A549 (cell line): ENCODE results near the gene NFE2L3. TPM values are rescaled to one million over a fixed set of nuclear protein-coding genes. Genes with fewer than 3 reads are reported as not detected.

Experiments
- ATAC-seq, 2 experiments: fragments of 200-7000 bp in 1 of 2; fragments of >200 bp in 1 of 2; cut with Nextera tagmentation in 1 of 2; cut with Tn5 transposase in 1 of 2; 3 replicates each; pipeline versions ENCODE4 v1.8.0 to v1.9.1; 2018 to 2020; ENCODE audit warnings: mild to moderate bottlenecking in 1 of 2, moderate library complexity in 1 of 2
- CTCF ChIA-PET: fragments of 300-600 bp; sonication (Branson Sonifier 250); formaldehyde crosslinking; extraction: SDS; loops from one replicate; lab custom pipeline; 2021; ENCODE audit warnings: antibody characterized with exemption, inconsistent platforms; lab: Yijun Ruan, JAX
- POLR2A ChIA-PET: fragments of 350-600 bp; formaldehyde crosslinking; extraction: SDS; loops from one replicate; lab custom pipeline; 2021; ENCODE audit warnings: antibody characterized with exemption, inconsistent platforms; lab: Yijun Ruan, JAX
- DNase-seq, 2 experiments: peaks; one replicate each; pipeline versions ENCODE4 v3.0.0 to v3.0.0-alpha.2; 2011 to 2016; ENCODE audit warnings: low read depth in 1 of 2, low spot score in 1 of 2
- FAIRE-seq: peaks from 2 replicates; lab custom pipeline; 2011; peaks lifted over from hg19 to GRCh38; lab: Jason Lieb, UNC
- H3K27ac ChIP-seq, 2 experiments: fragments of >200 bp; sonication (Bioruptor Twin); formaldehyde crosslinking; 3 replicates each; pipeline ENCODE4 v1.5.1; 2016 to 2017
- H3K4me1 ChIP-seq: fragments of >200 bp; sonication (Bioruptor Twin); formaldehyde crosslinking; 3 replicates; pipeline ENCODE4 v1.6.1; 2016
- H3K4me2 ChIP-seq: fragments of >200 bp; sonication (Bioruptor Twin); formaldehyde crosslinking; 3 replicates; pipeline ENCODE4 v1.6.1; 2016
- H3K4me3 ChIP-seq: fragments of >200 bp; sonication (Bioruptor Twin); formaldehyde crosslinking; 3 replicates; pipeline ENCODE4 v1.5.1; 2016
- H3K9me3 ChIP-seq: fragments of >200 bp; sonication (Bioruptor Twin); formaldehyde crosslinking; 3 replicates; pipeline ENCODE4 v1.6.1; 2016
- ATOH8 ChIP-seq: fragments of 250-450 bp; sonication (Bioruptor Pico); IDR thresholded peaks from 2 replicates; pipeline ENCODE4 v1.5.0; 2020; ENCODE audit warnings: low read depth, mild to moderate bottlenecking, moderate library complexity
- BCL3 ChIP-seq: fragments of >200 bp; sonication (Bioruptor Twin); formaldehyde crosslinking; IDR thresholded peaks from 3 replicates; pipeline ENCODE4 v1.6.1; 2016
- CBX8 ChIP-seq: fragments of 200-600 bp; sonication (generic); IDR thresholded peaks from 2 replicates; pipeline ENCODE4 v1.6.1; 2016
- CHD2 ChIP-seq: fragments of 150-350 bp; IDR thresholded peaks from 2 replicates; pipeline ENCODE4 v1.6.1; 2014; ENCODE audit warnings: low read length; ENCODE audit not compliant: partially characterized antibody
- CTCF ChIP-seq: fragments of >200 bp; sonication (Bioruptor Twin); formaldehyde crosslinking; IDR thresholded peaks from 3 replicates; pipeline ENCODE4 v1.5.1; 2016
- E2F6 ChIP-seq: IDR thresholded peaks from 2 replicates; pipeline ENCODE4 v1.6.1; 2012; ENCODE audit warnings: low read depth, borderline replicate concordance
- EP300 ChIP-seq, 2 experiments: fragments of >200 bp; sonication (Bioruptor Twin); formaldehyde crosslinking; IDR thresholded peaks; 2 replicates in 1 of 2; 3 replicates in 1 of 2; pipeline ENCODE4 v1.6.1; 2016 to 2017
- ESRRA ChIP-seq: fragments of 150-350 bp; IDR thresholded peaks from 2 replicates; pipeline ENCODE4 v1.6.1; 2014; ENCODE audit warnings: mild to moderate bottlenecking, low read length, borderline replicate concordance
- FOXS1 ChIP-seq: fragments of 250-450 bp; sonication (Bioruptor Pico); IDR thresholded peaks from 2 replicates; pipeline ENCODE4 v1.5.0; 2020; ENCODE audit warnings: mild to moderate bottlenecking, moderate library complexity
- GATA3 ChIP-seq: IDR thresholded peaks from 2 replicates; pipeline ENCODE4 v1.6.1; 2012; ENCODE audit warnings: borderline replicate concordance
- HDAC2 ChIP-seq: fragments of 200-600 bp; sonication (generic); IDR thresholded peaks from 2 replicates; pipeline ENCODE4 v1.6.1; 2016
- HES2 ChIP-seq: fragments of >200 bp; sonication (Bioruptor Twin); formaldehyde crosslinking; IDR thresholded peaks from 2 replicates; pipeline ENCODE4 v1.6.1; 2016
- HEYL ChIP-seq: fragments of 250-450 bp; sonication (Bioruptor Pico); IDR thresholded peaks from 2 replicates; pipeline ENCODE4 v1.8.0; 2021; ENCODE audit warnings: mild to moderate bottlenecking, moderate library complexity
- HOXB13 ChIP-seq: fragments of 250-450 bp; sonication (Bioruptor Pico); IDR thresholded peaks from 2 replicates; pipeline ENCODE4 v1.5.0; 2020; ENCODE audit warnings: low read depth, mild to moderate bottlenecking, moderate library complexity
- JUNB ChIP-seq: fragments of >200 bp; sonication (Bioruptor Twin); formaldehyde crosslinking; IDR thresholded peaks from 2 replicates; pipeline ENCODE4 v1.6.1; 2016
- KDM1A ChIP-seq: fragments of 200-600 bp; sonication (generic); IDR thresholded peaks from 2 replicates; pipeline ENCODE4 v1.6.1; 2016; ENCODE audit warnings: low read depth, mild to moderate bottlenecking
- MAFK ChIP-seq: fragments of 450-650 bp; IDR thresholded peaks from 2 replicates; pipeline ENCODE4 v1.6.1; 2014; ENCODE audit not compliant: partially characterized antibody
- MAX ChIP-seq: IDR thresholded peaks from 2 replicates; pipeline ENCODE4 v1.6.1; 2012
- MAZ ChIP-seq: fragments of 150-350 bp; IDR thresholded peaks from 2 replicates; pipeline ENCODE4 v1.6.1; 2014; ENCODE audit warnings: antibody characterized with exemption, low read depth, low read length, borderline replicate concordance
- MYC ChIP-seq: IDR thresholded peaks from 2 replicates; pipeline ENCODE4 v1.6.1; 2012; ENCODE audit warnings: mild to moderate bottlenecking, inconsistent platforms, low read length, improper control_type of control experiment, borderline replicate concordance
- NR3C1 ChIP-seq: fragments of >200 bp; sonication (Bioruptor Twin); formaldehyde crosslinking; IDR thresholded peaks from 3 replicates; pipeline ENCODE4 v1.6.1; 2017
- PHF8 ChIP-seq: fragments of 200-600 bp; sonication (generic); IDR thresholded peaks from 2 replicates; pipeline ENCODE4 v1.6.1; 2016; ENCODE audit warnings: low read depth, mild to moderate bottlenecking, antibody characterized with exemption, moderate library complexity, borderline replicate concordance
- RARB ChIP-seq: fragments of 250-450 bp; sonication (Bioruptor Pico); IDR thresholded peaks from 2 replicates; pipeline ENCODE4 v1.8.0; 2021; ENCODE audit warnings: mild to moderate bottlenecking, moderate library complexity
- RCOR1 ChIP-seq: fragments of 150-350 bp; IDR thresholded peaks from 2 replicates; pipeline ENCODE4 v1.6.1; 2014; ENCODE audit warnings: antibody characterized with exemption, low read length, low read depth
- RFX5 ChIP-seq: fragments of 450-650 bp; IDR thresholded peaks from 2 replicates; pipeline ENCODE4 v1.7.1; 2014; ENCODE audit warnings: antibody characterized with exemption, mild to moderate bottlenecking, moderate library complexity
- WGBS: methylation state at CpG from one replicate; pipeline ENCODE4 v1.1.6; 2017; ENCODE audit errors: missing lambda C conversion rate; 5-methylcytosine and 5-hydroxymethylcytosine counted together
- polyA plus RNA-seq, 4 experiments: library from polyadenylated mRNA; depleted of rRNA in 3 of 4; stranded (reverse); fragments of >200 nt; fragmentation: RNase III in 1 of 4; extraction: RNeasy Plus Mini Kit Qiagen cat#74134 plus additional on column Dnase treatment in 1 of 4; gene quantifications; 2 replicates in 3 of 4; 3 replicates in 1 of 4; pipeline ENCODE4 v1.2.3, GENCODE V29; 2011 to 2017
- TF ChIP-seq, protein P1 (sequence below): fragments of 200-600 bp; sonication (generic); IDR thresholded peaks from 2 replicates; pipeline ENCODE4 v1.6.1; 2016; ENCODE audit warnings: antibody characterized with exemption, mild to moderate bottlenecking, moderate library complexity

The NFE2L3 gene
- polyA plus RNA-seq, 2 of the 4 experiments (the other 2 are of a cell fraction) = 4.9 to 11.4 TPM

DNA sequence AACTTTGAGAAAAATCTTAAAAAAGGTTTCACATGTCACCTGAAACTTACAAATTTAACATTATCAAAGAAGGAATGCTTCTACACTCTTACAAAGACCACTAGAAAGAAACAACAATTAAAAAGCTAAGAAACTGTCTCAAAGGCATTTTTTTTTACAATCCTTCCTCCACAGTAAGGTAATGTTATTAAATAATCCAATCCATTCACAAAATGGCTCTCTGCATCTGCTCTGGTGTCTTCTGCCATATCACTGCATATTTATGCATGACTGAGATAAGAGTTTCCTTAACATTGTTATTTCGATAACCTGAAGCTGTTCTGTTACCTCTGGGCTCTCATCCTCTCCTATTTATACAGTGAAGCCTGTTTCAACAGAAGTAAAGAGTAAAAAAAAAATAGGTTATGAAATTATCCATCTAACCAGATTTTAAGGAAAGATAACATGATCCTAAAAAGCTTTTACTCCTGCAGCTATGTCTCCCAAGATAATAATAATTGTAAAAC lies 40.0 kb downstream of the NFE2L3 start:
- no peak for ATAC-seq
- no peak for FAIRE-seq
- ChIA-PET POLR2A (interaction anchor here (1.3 to 2.8 kb wide), 4 partner anchors 9 to 40 kb away, joined by 3 to 24 read pairs (median 5); partner anchors contain the start of genes CBX3, HNRNPA2B1 and NFE2L3), CTCF (interaction anchor here (0.8 to 5.1 kb wide), 6 partner anchors 11 to 299 kb away, joined by 3 to 46 read pairs (median 7); no protein-coding TSS in a partner anchor)
- 67% methylated on average over 1 of the region's 1 CpG for WGBS
- TF ChIP-seq E2F6 = no peak
- TF ChIP-seq BCL3 = 0 out of 3 replicates have a peak, but pooled peaks have one; percentile 3
- TF ChIP-seq CHD2 = no peak
- Histone ChIP-seq H3K9me3 (no peaks in the 10 kb centered on the region), H3K4me3 (no peak overlapping the region), H3K4me1 (peaks cover 98% of the 10 kb centered on the region), H3K27ac (no peak overlapping the region), H3K4me2 (peak overlapping the region; percentile 75)
- no peak for DNase-seq

DNA sequence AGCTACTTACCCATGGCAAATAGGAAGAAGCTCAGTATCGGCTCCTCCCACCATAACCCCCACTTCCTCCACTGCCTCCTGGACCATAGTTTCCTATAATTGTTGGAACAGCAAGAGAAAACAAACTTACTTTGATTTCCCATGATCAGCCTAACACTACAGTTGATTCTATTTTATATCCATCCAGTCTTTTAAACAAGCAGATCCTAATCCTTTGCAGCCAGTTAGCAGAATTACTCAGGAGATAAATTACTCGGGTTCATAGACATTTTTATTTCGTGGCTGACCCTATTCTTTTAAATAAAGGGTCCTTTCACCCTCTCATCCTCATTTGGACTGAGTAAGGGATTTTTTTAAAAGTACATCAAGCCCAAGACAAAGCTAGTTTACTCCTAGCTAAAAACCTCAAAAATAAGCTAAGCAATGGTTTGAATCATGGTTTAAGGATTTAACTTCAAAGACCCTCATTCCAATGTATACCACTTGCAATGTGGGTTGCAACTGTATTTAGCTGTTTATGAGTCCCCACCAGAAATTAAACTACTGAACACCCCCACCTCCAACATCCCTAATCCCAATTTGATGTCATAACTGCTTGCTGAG lies 40.6 kb downstream of the NFE2L3 start:
- DNase-seq (no peak), ATAC-seq (no peak), FAIRE-seq (no peak)
- POLR2A ChIA-PET = interaction anchor here (1.7 to 2.8 kb wide), 3 partner anchors 8 to 41 kb away, joined by 4 to 24 read pairs (median 6); partner anchors contain the start of genes CBX3, HNRNPA2B1 and NFE2L3
- Histone ChIP-seq H3K4me1 (peaks cover 94% of the 10 kb centered on the region), H3K4me2 (peak overlapping the region; percentile 75), H3K4me3 (no peak overlapping the region), H3K9me3 (no peaks in the 10 kb centered on the region), H3K27ac (no peak overlapping the region)
- WGBS = 68% methylated on average over 3 of the region's 3 CpGs
- CTCF ChIA-PET = interaction anchor here (0.8 to 5.1 kb wide), 6 partner anchors 12 to 300 kb away, joined by 3 to 46 read pairs (median 7); no protein-coding TSS in a partner anchor
- no peak for TF ChIP-seq HOXB13 (CRISPR knock-in tag)
- TF ChIP-seq RARB (CRISPR knock-in tag) = peak; percentile 86; the same call in 1 of the 2 replicates
- TF ChIP-seq MAZ = no peak
- no peak for TF ChIP-seq KDM1A
- TF ChIP-seq HDAC2 = no peak
- TF ChIP-seq PHF8 = no peak
- TF ChIP-seq CTCF = no peak
- no peak for TF ChIP-seq FOXS1
- TF ChIP-seq NR3C1 = no peak
- TF ChIP-seq ATOH8 (CRISPR knock-in tag) = 0 out of 2 replicates have a peak, but pooled peaks have one; percentile 59
- TF ChIP-seq E2F6 = no peak
- TF ChIP-seq, protein P1, sequence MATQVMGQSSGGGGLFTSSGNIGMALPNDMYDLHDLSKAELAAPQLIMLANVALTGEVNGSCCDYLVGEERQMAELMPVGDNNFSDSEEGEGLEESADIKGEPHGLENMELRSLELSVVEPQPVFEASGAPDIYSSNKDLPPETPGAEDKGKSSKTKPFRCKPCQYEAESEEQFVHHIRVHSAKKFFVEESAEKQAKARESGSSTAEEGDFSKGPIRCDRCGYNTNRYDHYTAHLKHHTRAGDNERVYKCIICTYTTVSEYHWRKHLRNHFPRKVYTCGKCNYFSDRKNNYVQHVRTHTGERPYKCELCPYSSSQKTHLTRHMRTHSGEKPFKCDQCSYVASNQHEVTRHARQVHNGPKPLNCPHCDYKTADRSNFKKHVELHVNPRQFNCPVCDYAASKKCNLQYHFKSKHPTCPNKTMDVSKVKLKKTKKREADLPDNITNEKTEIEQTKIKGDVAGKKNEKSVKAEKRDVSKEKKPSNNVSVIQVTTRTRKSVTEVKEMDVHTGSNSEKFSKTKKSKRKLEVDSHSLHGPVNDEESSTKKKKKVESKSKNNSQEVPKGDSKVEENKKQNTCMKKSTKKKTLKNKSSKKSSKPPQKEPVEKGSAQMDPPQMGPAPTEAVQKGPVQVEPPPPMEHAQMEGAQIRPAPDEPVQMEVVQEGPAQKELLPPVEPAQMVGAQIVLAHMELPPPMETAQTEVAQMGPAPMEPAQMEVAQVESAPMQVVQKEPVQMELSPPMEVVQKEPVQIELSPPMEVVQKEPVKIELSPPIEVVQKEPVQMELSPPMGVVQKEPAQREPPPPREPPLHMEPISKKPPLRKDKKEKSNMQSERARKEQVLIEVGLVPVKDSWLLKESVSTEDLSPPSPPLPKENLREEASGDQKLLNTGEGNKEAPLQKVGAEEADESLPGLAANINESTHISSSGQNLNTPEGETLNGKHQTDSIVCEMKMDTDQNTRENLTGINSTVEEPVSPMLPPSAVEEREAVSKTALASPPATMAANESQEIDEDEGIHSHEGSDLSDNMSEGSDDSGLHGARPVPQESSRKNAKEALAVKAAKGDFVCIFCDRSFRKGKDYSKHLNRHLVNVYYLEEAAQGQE = no peak
- no peak for TF ChIP-seq JUNB
- TF ChIP-seq MAFK = no peak
- no peak for TF ChIP-seq MYC
- TF ChIP-seq GATA3 = no peak
- TF ChIP-seq EP300 (IDR thresholded peaks at IDR 0.05) = no peak
- no peak for TF ChIP-seq HEYL (CRISPR knock-in tag)
- TF ChIP-seq RFX5 = no peak
- TF ChIP-seq RCOR1 = no peak
- no peak for TF ChIP-seq HES2
- TF ChIP-seq ESRRA = no peak
- no peak for TF ChIP-seq CBX8
- no peak for TF ChIP-seq MAX
